ENCODE results near the gene PAF1.

PAF1 gene

GRCh38 chr19:39434123-39435076 is 43.5 kb upstream of the PAF1 start:
- no peak for TF ChIP-seq EGR1 (IDR thresholded peaks at IDR 0.05)
- no peak for TF ChIP-seq EP300 (IDR thresholded peaks at IDR 0.05; ENCODE audit: borderline replicate concordance)
- no peak for TF ChIP-seq TAF1 (IDR thresholded peaks at IDR 0.05; ENCODE audit: low read depth)
- TF ChIP-seq NFIC (IDR thresholded peaks at IDR 0.05), result no peak
- no peak for TF ChIP-seq REST (IDR thresholded peaks at IDR 0.05; ENCODE audit: low read depth)
- no peak for TF ChIP-seq ZBTB7A (IDR thresholded peaks at IDR 0.05; ENCODE audit: low read depth)
- no peak for TF ChIP-seq CEBPB (IDR thresholded peaks at IDR 0.05)
- no peak for TF ChIP-seq TEAD4 (IDR thresholded peaks at IDR 0.05)
- no peak for TF ChIP-seq USF1 (IDR thresholded peaks at IDR 0.05)
- TF ChIP-seq YY1 (IDR thresholded peaks at IDR 0.05; ENCODE audit: low read depth), result no peak
- no peak for TF ChIP-seq CREB1 (IDR thresholded peaks at IDR 0.05; ENCODE audit: low read depth)
- no peak for TF ChIP-seq FOXM1 (IDR thresholded peaks at IDR 0.05; ENCODE audit: borderline replicate concordance, low read depth)
- TF ChIP-seq RAD21 (IDR thresholded peaks at IDR 0.05; ENCODE audit: low read depth), result no peak
- no peak for TF ChIP-seq TCF12 (IDR thresholded peaks at IDR 0.05; ENCODE audit: low read depth)
- TF ChIP-seq MAX (IDR thresholded peaks at IDR 0.05), result no peak

- TF ChIP-seq TEAD4 (IDR thresholded peaks at IDR 0.05), result no peak
- no peak for TF ChIP-seq TAF1 (IDR thresholded peaks at IDR 0.05; ENCODE audit: low read depth)
- no peak for TF ChIP-seq REST (IDR thresholded peaks at IDR 0.05; ENCODE audit: low read depth)
- TF ChIP-seq CEBPB (IDR thresholded peaks at IDR 0.05), result no peak
- TF ChIP-seq YY1 (IDR thresholded peaks at IDR 0.05; ENCODE audit: low read depth), result no peak
- TF ChIP-seq ZBTB7A (IDR thresholded peaks at IDR 0.05; ENCODE audit: low read depth), result no peak
- no peak for TF ChIP-seq EP300 (IDR thresholded peaks at IDR 0.05; ENCODE audit: borderline replicate concordance)
- no peak for TF ChIP-seq CREB1 (IDR thresholded peaks at IDR 0.05; ENCODE audit: low read depth)
Measured at GRCh38 chr19:39433480-39434079, 42.7 kb upstream of the PAF1 start.

- TF ChIP-seq YY1 (IDR thresholded peaks at IDR 0.05; ENCODE audit: low read depth) (no peak), ZBTB7A (IDR thresholded peaks at IDR 0.05; ENCODE audit: low read depth) (no peak), RAD21 (IDR thresholded peaks at IDR 0.05; ENCODE audit: low read depth) (no peak), CREB1 (IDR thresholded peaks at IDR 0.05; ENCODE audit: low read depth) (no peak), TAF1 (IDR thresholded peaks at IDR 0.05; ENCODE audit: low read depth) (no peak), USF1 (IDR thresholded peaks at IDR 0.05) (no peak), TCF12 (IDR thresholded peaks at IDR 0.05; ENCODE audit: low read depth) (no peak), MAX (IDR thresholded peaks at IDR 0.05) (no peak), TEAD4 (IDR thresholded peaks at IDR 0.05) (no peak), EGR1 (IDR thresholded peaks at IDR 0.05) (no peak)
Measured at GRCh38 chr19:39432677-39433025, 41.7 kb upstream of the PAF1 start.

- TF ChIP-seq CREB1 (IDR thresholded peaks at IDR 0.05; ENCODE audit: low read depth), result peak; percentile 82; the same call in 1 of the 2 replicates
- peak; percentile 77 for TF ChIP-seq MAX (IDR thresholded peaks at IDR 0.05)
- TF ChIP-seq ZBTB7A (IDR thresholded peaks at IDR 0.05; ENCODE audit: low read depth), result no peak
Measured at GRCh38 chr19:39430675-39431593, 40.0 kb upstream of the PAF1 start.

Data from Ishikawa (cell line).